ENCODE results near the gene KRT16. TPM values are rescaled to one million over a fixed set of nuclear protein-coding genes. Genes with fewer than 3 reads are reported as not detected.
"Not testable (repeated sequence)": the region's sequence is repeated elsewhere in the genome, so short reads cannot be mapped to it uniquely, and the experiment has no call there.

KRT16 gene
- total RNA-seq, 1 experiment from 2014 or later, result not detected

DNA sequence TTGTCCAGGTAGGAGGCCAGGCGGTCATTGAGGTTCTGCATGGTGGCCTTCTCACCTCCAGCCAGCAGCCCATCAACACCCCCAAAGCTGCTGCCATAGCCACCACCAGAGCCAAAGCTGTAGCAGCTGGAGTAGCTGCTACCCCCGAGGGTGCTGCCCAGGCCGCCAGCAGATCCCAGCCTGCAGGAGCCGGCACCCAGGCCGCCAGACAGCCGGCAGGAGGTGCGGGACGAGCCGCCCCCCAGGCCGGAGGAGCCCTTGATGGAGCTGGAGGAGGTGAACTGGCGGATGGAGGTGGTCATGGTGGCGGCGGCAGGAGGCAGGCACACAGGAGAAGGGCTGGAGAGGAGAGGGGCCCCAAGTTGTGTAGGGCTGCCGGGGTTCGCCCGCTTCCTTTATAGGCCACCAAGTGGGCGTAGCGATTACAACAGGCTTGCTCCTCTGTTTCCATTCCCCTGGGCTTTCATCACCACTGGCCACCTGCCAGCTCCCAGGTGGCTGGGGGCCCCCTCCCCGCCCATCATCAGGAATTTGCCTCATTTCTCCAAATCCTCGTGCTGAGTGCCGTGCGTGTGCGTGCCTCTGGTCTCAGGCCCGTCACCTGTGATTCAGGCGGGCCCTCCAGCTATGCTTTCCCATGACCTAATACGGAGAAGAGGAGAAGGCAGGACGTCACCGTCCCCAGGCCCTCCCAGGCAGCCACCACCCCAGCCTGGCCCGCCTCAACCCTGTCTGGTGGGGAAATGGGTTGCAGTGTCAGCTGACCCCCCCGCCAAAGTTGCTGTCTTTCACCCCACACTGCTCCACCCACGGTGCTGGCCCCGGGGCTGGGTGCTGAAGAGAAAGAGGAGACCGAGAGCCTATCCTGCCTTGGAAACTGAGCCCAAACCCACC is 11.9 kb upstream of the KRT16 start, which contains the start of gene KRT17:
Gene KRT17 (minus strand): TSS at position 368 of the 894 bp plus-strand sequence. CDS start 66 bp downstream, at position 302.
- no CpG with 5 or more reads among the region's 33 CpGs for WGBS (ENCODE audit: extremely low coverage, insufficient read length, low lambda C conversion rate)
- Mint-ChIP-seq H3K9me3 (no peaks in the 10 kb centered on the region), H3K4me3 (no peak within 1 kb of the TSS), H3K4me1 (peaks cover 30 to 39% of the 10 kb centered on the region in 2 experiments), H3K36me3 (ENCODE audit: insufficient read depth in 1 of 3, low read depth in 3 of 3) (no peaks in the 10 kb centered on the region; a peak in 2 of 7 replicates), H3K27ac (peak within 1 kb of the TSS in 1 of 3 experiments; percentile 44; a peak in 3 of 7 replicates), H3K27me3 (ENCODE audit: low read depth) (no peaks in the 10 kb centered on the region; the same call in 1 of the 2 replicates)
- no peaks in the 10 kb centered on the region for H3K27me3 ChIP-seq (ENCODE audit: insufficient read depth, low read length)
- H4K8ac ChIP-seq (replicated peaks; ENCODE audit: insufficient read length, low read depth, low read length), result no peak within 1 kb of the TSS
- peak; percentile 62 for DNase-seq
- no peak within 1 kb of the TSS for H4K91ac ChIP-seq (ENCODE audit: insufficient read length, low read depth, low read length)
- H3K4ac ChIP-seq (ENCODE audit: low read depth, low read length), result no peak within 1 kb of the TSS
- no peak within 1 kb of the TSS for H3K56ac ChIP-seq (ENCODE audit: insufficient read length, low read depth, low read length)
- no peaks in the 10 kb centered on the region for H3K23me2 ChIP-seq (ENCODE audit: insufficient read length, low read depth, low read length, poor library complexity, severe bottlenecking)
- no peak within 1 kb of the TSS for H3K14ac ChIP-seq (ENCODE audit: insufficient read depth, low read length)
- H4K20me1 ChIP-seq (ENCODE audit: control insufficient read depth, insufficient read depth, insufficient read length), result no peaks in the 10 kb centered on the region
- no peaks in the 10 kb centered on the region; the same call in 1 of the 2 replicates for H3K4me1 ChIP-seq (ENCODE audit: insufficient read depth, low read length)
- H3K9me3 ChIP-seq (ENCODE audit: control insufficient read depth, low read depth, low read length), result no peaks in the 10 kb centered on the region
- H3K79me2 ChIP-seq (ENCODE audit: insufficient read depth, low read length), result no peaks in the 10 kb centered on the region
- no peak within 1 kb of the TSS for H2BK12ac ChIP-seq (ENCODE audit: insufficient read length, low read depth, low read length)
- H4K5ac ChIP-seq (ENCODE audit: insufficient read length, low read depth, low read length), result no peak within 1 kb of the TSS
- no peak within 1 kb of the TSS for H3K18ac ChIP-seq (ENCODE audit: insufficient read length, low read depth, low read length)
- H2AK5ac ChIP-seq (ENCODE audit: insufficient read length, low read length), result no peak within 1 kb of the TSS
- H2BK20ac ChIP-seq (ENCODE audit: low read depth, low read length, poor library complexity, severe bottlenecking), result no peak within 1 kb of the TSS
- H3K9ac ChIP-seq (ENCODE audit: extremely low read depth, insufficient read length, low read length), result no peak within 1 kb of the TSS
- no peaks in the 10 kb centered on the region for H3K79me1 ChIP-seq (ENCODE audit: insufficient read depth, low read depth, low read length, poor library complexity, severe bottlenecking)
- no peak within 1 kb of the TSS for H3T11ph ChIP-seq (ENCODE audit: low read length)
- H2BK15ac ChIP-seq (ENCODE audit: low read depth, low read length), result no peak within 1 kb of the TSS
- H3K4me2 ChIP-seq (ENCODE audit: insufficient read depth, insufficient read length, low read length), result no peak within 1 kb of the TSS
- no peak within 1 kb of the TSS for H3K27ac ChIP-seq (ENCODE audit: insufficient read length, low read depth, low read length)
- H2BK5ac ChIP-seq (ENCODE audit: insufficient read length, low read length), result no peak within 1 kb of the TSS
- H2BK120ac ChIP-seq (ENCODE audit: low read depth, low read length, poor library complexity, severe bottlenecking), result no peak within 1 kb of the TSS
- TF ChIP-seq, protein P1, sequence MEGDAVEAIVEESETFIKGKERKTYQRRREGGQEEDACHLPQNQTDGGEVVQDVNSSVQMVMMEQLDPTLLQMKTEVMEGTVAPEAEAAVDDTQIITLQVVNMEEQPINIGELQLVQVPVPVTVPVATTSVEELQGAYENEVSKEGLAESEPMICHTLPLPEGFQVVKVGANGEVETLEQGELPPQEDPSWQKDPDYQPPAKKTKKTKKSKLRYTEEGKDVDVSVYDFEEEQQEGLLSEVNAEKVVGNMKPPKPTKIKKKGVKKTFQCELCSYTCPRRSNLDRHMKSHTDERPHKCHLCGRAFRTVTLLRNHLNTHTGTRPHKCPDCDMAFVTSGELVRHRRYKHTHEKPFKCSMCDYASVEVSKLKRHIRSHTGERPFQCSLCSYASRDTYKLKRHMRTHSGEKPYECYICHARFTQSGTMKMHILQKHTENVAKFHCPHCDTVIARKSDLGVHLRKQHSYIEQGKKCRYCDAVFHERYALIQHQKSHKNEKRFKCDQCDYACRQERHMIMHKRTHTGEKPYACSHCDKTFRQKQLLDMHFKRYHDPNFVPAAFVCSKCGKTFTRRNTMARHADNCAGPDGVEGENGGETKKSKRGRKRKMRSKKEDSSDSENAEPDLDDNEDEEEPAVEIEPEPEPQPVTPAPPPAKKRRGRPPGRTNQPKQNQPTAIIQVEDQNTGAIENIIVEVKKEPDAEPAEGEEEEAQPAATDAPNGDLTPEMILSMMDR (conservative IDR thresholded peaks at IDR 0.05), result peak; percentile 26; the same call in 1 of the 3 replicates
- H2AFZ ChIP-seq (ENCODE audit: low read length), result no peak within 1 kb of the TSS
- H3K23ac ChIP-seq (ENCODE audit: insufficient read length, low read depth, low read length), result no peak within 1 kb of the TSS

DNA sequence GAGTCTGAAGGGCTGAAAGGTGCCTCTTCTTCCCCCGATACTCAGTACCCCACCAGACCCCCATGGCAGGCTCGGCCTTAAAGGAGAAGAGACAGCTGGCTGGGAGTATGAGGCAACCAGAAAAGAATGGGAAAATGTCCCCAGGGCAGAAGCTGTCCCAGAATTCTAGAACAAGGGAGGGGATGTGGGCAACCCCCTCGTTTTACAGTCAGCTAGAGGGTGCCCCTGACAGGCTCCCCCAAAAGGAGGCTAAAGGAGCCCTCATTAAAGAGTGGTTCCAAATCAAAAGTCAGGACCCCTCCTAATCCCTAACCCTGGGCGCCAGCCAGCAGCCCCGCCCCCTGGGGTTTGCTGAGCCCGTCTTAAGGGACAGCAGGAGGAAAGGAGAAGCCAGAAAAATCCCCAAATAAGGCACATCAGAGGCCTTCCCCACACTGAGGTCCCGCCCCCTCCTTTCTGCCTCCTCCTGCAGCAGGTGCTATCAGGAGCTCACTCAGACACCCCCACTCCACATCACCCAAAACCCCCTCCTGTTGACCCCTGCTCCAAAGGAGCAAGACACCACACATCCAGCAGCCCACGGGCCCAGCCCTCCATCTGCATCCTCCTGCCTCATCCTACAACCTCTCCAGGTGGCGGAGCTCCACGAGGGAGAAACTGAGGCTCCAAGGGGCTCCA is 10.8 kb upstream of the KRT16 start:
- H3K79me2 ChIP-seq (ENCODE audit: insufficient read depth, low read length); H2BK120ac ChIP-seq (ENCODE audit: low read depth, low read length, poor library complexity, severe bottlenecking); H3K27me3 Mint-ChIP-seq (ENCODE audit: low read depth); H3K23ac ChIP-seq (ENCODE audit: insufficient read length, low read depth, low read length); H3K27me3 ChIP-seq (ENCODE audit: insufficient read depth, low read length); H4K8ac ChIP-seq (replicated peaks; ENCODE audit: insufficient read length, low read depth, low read length); H3K18ac ChIP-seq (ENCODE audit: insufficient read length, low read depth, low read length); H2BK12ac ChIP-seq (ENCODE audit: insufficient read length, low read depth, low read length); H2BK20ac ChIP-seq (ENCODE audit: low read depth, low read length, poor library complexity, severe bottlenecking); H3K4ac ChIP-seq (ENCODE audit: low read depth, low read length); H2AK5ac ChIP-seq (ENCODE audit: insufficient read length, low read length); H3K27ac ChIP-seq (ENCODE audit: insufficient read length, low read depth, low read length); H3K9me3 Mint-ChIP-seq; H3K56ac ChIP-seq (ENCODE audit: insufficient read length, low read depth, low read length); H3K14ac ChIP-seq (ENCODE audit: insufficient read depth, low read length); H2BK15ac ChIP-seq (ENCODE audit: low read depth, low read length); H3T11ph ChIP-seq (ENCODE audit: low read length); H2BK5ac ChIP-seq (ENCODE audit: insufficient read length, low read length); H4K5ac ChIP-seq (ENCODE audit: insufficient read length, low read depth, low read length); H3K79me1 ChIP-seq (ENCODE audit: insufficient read depth, low read depth, low read length, poor library complexity, severe bottlenecking); H4K91ac ChIP-seq (ENCODE audit: insufficient read length, low read depth, low read length); H2AFZ ChIP-seq (ENCODE audit: low read length); H3K23me2 ChIP-seq (ENCODE audit: insufficient read length, low read depth, low read length, poor library complexity, severe bottlenecking); H4K20me1 ChIP-seq (ENCODE audit: control insufficient read depth, insufficient read depth, insufficient read length); H3K36me3 Mint-ChIP-seq (ENCODE audit: insufficient read depth in 1 of 3, low read depth in 3 of 3); H3K9ac ChIP-seq (ENCODE audit: extremely low read depth, insufficient read length, low read length); DNase-seq; H3K9me3 ChIP-seq (ENCODE audit: control insufficient read depth, low read depth, low read length); H3K4me2 ChIP-seq (ENCODE audit: insufficient read depth, insufficient read length, low read length); H3K4me3 Mint-ChIP-seq; H3K27ac Mint-ChIP-seq; H3K4me1 ChIP-seq (ENCODE audit: insufficient read depth, low read length): not testable (repeated sequence)
- H3K4me1 Mint-ChIP-seq, result peaks cover 19 to 34% of the 10 kb centered on the region in 2 experiments
- WGBS (ENCODE audit: extremely low coverage, insufficient read length, low lambda C conversion rate), result no CpG with 5 or more reads among the region's 10 CpGs
